ENCODE measurements around the gene RPS19.
"Not testable (repeated sequence)": the region's sequence is repeated elsewhere in the genome, so short reads cannot be mapped to it uniquely, and the experiment has no call there.

Gene RPS19

DNA sequence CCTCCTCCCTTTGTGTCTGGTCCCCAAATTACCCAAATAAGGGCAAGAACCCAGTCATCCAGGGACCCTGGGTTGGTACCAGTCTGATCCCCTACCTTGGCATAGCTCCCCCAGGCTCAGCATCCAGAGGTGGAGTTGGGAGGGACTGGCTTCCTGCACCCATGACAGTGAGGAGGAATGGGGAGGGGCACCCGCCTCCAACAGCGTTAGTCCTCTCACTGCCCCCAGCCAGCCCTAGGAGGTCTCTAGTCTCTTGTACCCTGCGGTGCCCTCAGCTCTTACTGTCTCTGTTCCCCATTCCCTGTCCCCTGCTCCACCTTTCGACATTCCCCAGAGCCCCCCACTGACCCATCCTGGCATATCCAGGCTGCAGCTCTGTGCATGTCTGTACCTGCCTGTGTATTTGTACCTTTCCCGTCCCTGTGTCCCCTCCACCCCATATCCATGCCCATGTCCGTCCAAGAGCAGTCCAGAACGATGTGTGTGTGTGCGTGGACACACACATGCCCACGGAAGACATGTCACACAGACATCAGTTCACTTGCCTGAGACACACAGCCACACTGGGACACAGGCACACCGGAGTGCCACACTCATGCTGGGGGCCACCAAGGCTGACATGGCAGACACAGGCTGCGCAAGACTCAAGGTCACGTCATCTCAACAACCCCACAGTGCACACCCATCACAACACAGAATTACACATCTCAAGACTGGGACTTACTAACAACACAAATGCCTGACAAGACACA lies 50.4 kb downstream of the RPS19 start:
- TF ChIP-seq, protein P1, sequence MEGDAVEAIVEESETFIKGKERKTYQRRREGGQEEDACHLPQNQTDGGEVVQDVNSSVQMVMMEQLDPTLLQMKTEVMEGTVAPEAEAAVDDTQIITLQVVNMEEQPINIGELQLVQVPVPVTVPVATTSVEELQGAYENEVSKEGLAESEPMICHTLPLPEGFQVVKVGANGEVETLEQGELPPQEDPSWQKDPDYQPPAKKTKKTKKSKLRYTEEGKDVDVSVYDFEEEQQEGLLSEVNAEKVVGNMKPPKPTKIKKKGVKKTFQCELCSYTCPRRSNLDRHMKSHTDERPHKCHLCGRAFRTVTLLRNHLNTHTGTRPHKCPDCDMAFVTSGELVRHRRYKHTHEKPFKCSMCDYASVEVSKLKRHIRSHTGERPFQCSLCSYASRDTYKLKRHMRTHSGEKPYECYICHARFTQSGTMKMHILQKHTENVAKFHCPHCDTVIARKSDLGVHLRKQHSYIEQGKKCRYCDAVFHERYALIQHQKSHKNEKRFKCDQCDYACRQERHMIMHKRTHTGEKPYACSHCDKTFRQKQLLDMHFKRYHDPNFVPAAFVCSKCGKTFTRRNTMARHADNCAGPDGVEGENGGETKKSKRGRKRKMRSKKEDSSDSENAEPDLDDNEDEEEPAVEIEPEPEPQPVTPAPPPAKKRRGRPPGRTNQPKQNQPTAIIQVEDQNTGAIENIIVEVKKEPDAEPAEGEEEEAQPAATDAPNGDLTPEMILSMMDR (IDR thresholded peaks at IDR 0.05; ENCODE audit: insufficient read depth, low read depth, low read length, missing control alignments): no peak
- DNase-seq (ENCODE audit: low read depth): no peak
- no peak overlapping the region for H3K4me3 ChIP-seq (ENCODE audit: low read length)

GRCh38 chr19:41910992-41911888 lies 51.2 kb downstream of the RPS19 start:
- no peak for DNase-seq (ENCODE audit: low read depth)
- TF ChIP-seq, protein P1 (IDR thresholded peaks at IDR 0.05; ENCODE audit: insufficient read depth, low read depth, low read length, missing control alignments): no peak
- no peak overlapping the region for H3K4me3 ChIP-seq (ENCODE audit: low read length)

GRCh38 chr19:41911889-41912731 lies 52.1 kb downstream of the RPS19 start:
- no peak overlapping the region for H3K4me3 ChIP-seq (ENCODE audit: low read length)
- TF ChIP-seq, protein P1 (IDR thresholded peaks at IDR 0.05; ENCODE audit: insufficient read depth, low read depth, low read length, missing control alignments): no peak
- DNase-seq (ENCODE audit: low read depth): no peak

- DNase-seq (ENCODE audit: low read depth): no peak
- TF ChIP-seq, protein P1 (IDR thresholded peaks at IDR 0.05; ENCODE audit: insufficient read depth, low read depth, low read length, missing control alignments): no peak
- H3K4me3 ChIP-seq (ENCODE audit: low read length): no peak overlapping the region
These were observed 53.0 kb downstream of the RPS19 start for GRCh38 chr19:41912899-41913537.

- H3K4me3 ChIP-seq (ENCODE audit: low read length): no peak overlapping the region
- TF ChIP-seq, protein P1 (IDR thresholded peaks at IDR 0.05; ENCODE audit: insufficient read depth, low read depth, low read length, missing control alignments): no peak
These were observed 53.7 kb downstream of the RPS19 start for GRCh38 chr19:41913538-41914423.

DNA sequence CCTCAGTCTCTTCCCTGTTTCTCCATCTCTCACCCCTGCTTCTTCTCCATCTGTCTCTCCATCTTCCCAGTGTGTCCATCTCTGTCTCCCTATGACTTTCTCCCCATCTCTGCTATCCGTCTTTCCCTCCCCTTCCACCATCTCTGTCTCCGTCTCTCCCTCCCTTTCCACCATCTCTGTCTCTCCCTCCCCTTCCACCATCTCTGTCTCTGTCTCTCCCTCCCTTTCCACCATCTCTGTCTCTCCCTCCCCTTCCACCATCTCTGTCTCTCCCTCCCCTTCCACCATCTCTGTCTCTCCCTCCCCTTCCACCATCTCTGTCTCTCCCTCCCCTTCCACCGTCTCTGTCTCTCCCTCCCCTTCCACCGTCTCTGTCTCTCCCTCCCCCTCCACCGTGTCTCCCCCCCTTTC lies 54.4 kb downstream of the RPS19 start:
- not testable (repeated sequence) for H3K4me3 ChIP-seq (ENCODE audit: low read length); DNase-seq (ENCODE audit: low read depth)

More at GRCh38 chr19:41913538-41914423, 53.7 kb downstream of the RPS19 start:
- DNase-seq (ENCODE audit: low read depth): no peak

All from epithelial cell of esophagus (primary cell).